Bronchial epithelial cell (primary cell): Measurements from ENCODE around the gene OPA3. TPM values are rescaled to one million over a fixed set of nuclear protein-coding genes. Genes with fewer than 3 reads are reported as not detected.

Source experiments
- DNase-seq: peaks from one replicate; pipeline ENCODE4 v3.0.0-alpha.2; 2010; ENCODE audit warnings: low read depth
- FAIRE-seq: peaks from 2 replicates; lab custom pipeline; 2011; peaks lifted over from hg19 to GRCh38; lab: Jason Lieb, UNC
- H3K27me3 ChIP-seq: 2 replicates; pipeline ENCODE4 v1.5.1; 2011; ENCODE audit warnings: low read length; ENCODE audit not compliant: control insufficient read depth, insufficient read depth
- H3K36me3 ChIP-seq: 2 replicates; pipeline ENCODE4 v1.5.1; 2011; ENCODE audit warnings: low read length; ENCODE audit not compliant: control insufficient read depth, insufficient read depth
- H3K4me3 ChIP-seq: 2 replicates; pipeline ENCODE4 v1.5.1; 2011; ENCODE audit warnings: mild to moderate bottlenecking, low read depth, low read length, control low read depth
- CTCF ChIP-seq: IDR thresholded peaks from 2 replicates; pipeline ENCODE4 v1.5.1; 2011; ENCODE audit warnings: mild to moderate bottlenecking, moderate library complexity, low read length, control low read depth, inconsistent platforms; ENCODE audit not compliant: insufficient read depth, severe bottlenecking
- total RNA-seq: library from RNA; depleted of rRNA; stranded (reverse); fragments of >200 nt; gene quantifications from 2 replicates; pipeline ENCODE4 v1.2.1, GENCODE V29; 2014

The OPA3 gene
- total RNA-seq, 1 donor from 2014 or later, result 5.3 TPM

- FAIRE-seq (no peak), DNase-seq (peak; percentile 48)
- no peak for TF ChIP-seq CTCF
- Histone ChIP-seq H3K36me3 (no peaks in the 10 kb centered on the region), H3K4me3 (no peak overlapping the region), H3K27me3 (no peaks in the 10 kb centered on the region)
Measured at GRCh38 chr19:45592366-45592765, 7.8 kb upstream of the OPA3 start.

GRCh38 chr19:45591638-45592005 lies 7.0 kb upstream of the OPA3 start:
- TF ChIP-seq CTCF, result no peak
- no peaks in the 10 kb centered on the region for H3K27me3 ChIP-seq
- no peaks in the 10 kb centered on the region for H3K36me3 ChIP-seq
- FAIRE-seq, result no peak
- DNase-seq, result no peak
- H3K4me3 ChIP-seq, result no peak overlapping the region

- Histone ChIP-seq H3K27me3 (no peaks in the 10 kb centered on the region), H3K36me3 (no peaks in the 10 kb centered on the region), H3K4me3 (no peak overlapping the region)
- peak; percentile 84 for TF ChIP-seq CTCF
- DNase-seq (no peak), FAIRE-seq (no peak)
Measured at GRCh38 chr19:45591004-45591637, 6.5 kb upstream of the OPA3 start.

GRCh38 chr19:45590300-45591003 lies 5.8 kb upstream of the OPA3 start:
- no peak for TF ChIP-seq CTCF
- FAIRE-seq, result no peak

GRCh38 chr19:45589768-45590167 lies 5.2 kb upstream of the OPA3 start:
- no peaks in the 10 kb centered on the region for H3K27me3 ChIP-seq
- H3K36me3 ChIP-seq, result no peaks in the 10 kb centered on the region
- TF ChIP-seq CTCF, result no peak
- no peak overlapping the region for H3K4me3 ChIP-seq
- DNase-seq (no peak), FAIRE-seq (no peak)

More at GRCh38 chr19:45590300-45591003, 5.8 kb upstream of the OPA3 start:
- Histone ChIP-seq H3K4me3 (no peak overlapping the region), H3K36me3 (no peaks in the 10 kb centered on the region), H3K27me3 (no peaks in the 10 kb centered on the region)
- DNase-seq, result no peak
